Activated T-cell treated with anti-CD3 and anti-CD28 coated beads, Interleukin-2, amount 50 U/mL, for 4 hours (primary cell): ENCODE data around the gene AHCYL1. TPM values are rescaled to one million over a fixed set of nuclear protein-coding genes. Genes with fewer than 3 reads are reported as not detected.
A peak's percentile ranks its signal among the peaks of the same experiment; 100 is the strongest.

ENCODE experiments used
- ATAC-seq, 2 donors: fragments of 200-7000 bp; cut with Tn5 transposase; one replicate each; pipeline ENCODE4 v1.10.0; 2021
- DNase-seq: peaks from one replicate; pipeline ENCODE4 v3.0.0-alpha.2; 2020
- H3K27me3 Mint-ChIP-seq: one replicate; pipeline ENCODE4 v1.8.0; 2021; ENCODE audit warnings: low read depth, mixed read lengths
- H3K36me3 Mint-ChIP-seq: one replicate; pipeline ENCODE4 v1.8.0; 2022; ENCODE audit warnings: mixed read lengths; ENCODE audit not compliant: insufficient read depth
- H3K4me1 Mint-ChIP-seq: one replicate; pipeline ENCODE4 v1.8.0; 2021; ENCODE audit warnings: low read depth, mixed read lengths
- H3K4me3 Mint-ChIP-seq: one replicate; pipeline ENCODE4 v1.8.0; 2021; ENCODE audit warnings: mild to moderate bottlenecking, moderate library complexity, mixed read lengths
- H3K9me3 Mint-ChIP-seq: one replicate; pipeline ENCODE4 v1.8.0; 2021; ENCODE audit warnings: mixed read lengths
- total RNA-seq, 3 donors: library from RNA; stranded (reverse); gene quantifications; one replicate each; pipeline ENCODE4 v1.2.1, GENCODE V29; 2021

Gene AHCYL1
- total RNA-seq, 3 donors from 2014 or later, result 45.4 to 48.3 (median 48.2) TPM

GRCh38 chr1:109980324-109981003 is 4.1 kb upstream of the AHCYL1 start:
- no peak overlapping the region for H3K4me3 Mint-ChIP-seq
- peaks cover 1% of the 10 kb centered on the region for H3K4me1 Mint-ChIP-seq
- no peak for DNase-seq
- peaks cover 10% of the 10 kb centered on the region for H3K27me3 Mint-ChIP-seq
- H3K36me3 Mint-ChIP-seq, result no peaks in the 10 kb centered on the region
- ATAC-seq, result no peak
- H3K9me3 Mint-ChIP-seq, result no peaks in the 10 kb centered on the region

- no peaks in the 10 kb centered on the region for H3K9me3 Mint-ChIP-seq
- no peak for ATAC-seq
- peaks cover 6% of the 10 kb centered on the region for H3K27me3 Mint-ChIP-seq
- H3K36me3 Mint-ChIP-seq, result no peaks in the 10 kb centered on the region
- H3K4me3 Mint-ChIP-seq, result no peak overlapping the region
- H3K4me1 Mint-ChIP-seq, result peaks cover 7% of the 10 kb centered on the region
- no peak for DNase-seq
Measured at GRCh38 chr1:109981004-109981335, 3.6 kb upstream of the AHCYL1 start.

GRCh38 chr1:109983380-109984189 is 980 bp upstream of the AHCYL1 start:
- Mint-ChIP-seq H3K4me3 (peak overlapping the region; percentile 50), H3K36me3 (peaks cover 5% of the 10 kb centered on the region), H3K27me3 (peaks cover 1% of the 10 kb centered on the region), H3K4me1 (peaks cover 30% of the 10 kb centered on the region), H3K9me3 (no peaks in the 10 kb centered on the region)
- ATAC-seq, result no peak
- no peak for DNase-seq

- DNase-seq, result no peak
- Mint-ChIP-seq H3K4me3 (peak overlapping the region; percentile 99), H3K27me3 (no peaks in the 10 kb centered on the region), H3K9me3 (no peaks in the 10 kb centered on the region), H3K36me3 (peaks cover 7% of the 10 kb centered on the region), H3K4me1 (peaks cover 32% of the 10 kb centered on the region)
- peak in 1 of 2 donors; percentile 6 for ATAC-seq
Measured at GRCh38 chr1:109984190-109984455, 442 bp upstream of the AHCYL1 start.

- peaks cover 36% of the 10 kb centered on the region for H3K4me1 Mint-ChIP-seq
- H3K9me3 Mint-ChIP-seq, result no peaks in the 10 kb centered on the region
- DNase-seq (no peak), ATAC-seq (peak; percentile 17 to 26)
- no peaks in the 10 kb centered on the region for H3K27me3 Mint-ChIP-seq
- H3K36me3 Mint-ChIP-seq, result peaks cover 13% of the 10 kb centered on the region
- H3K4me3 Mint-ChIP-seq, result peak overlapping the region; percentile 99
Measured at GRCh38 chr1:109985247-109986053, 885 bp downstream of the AHCYL1 start.

- peak overlapping the region; percentile 99 for H3K4me3 Mint-ChIP-seq
- ATAC-seq (no peak), DNase-seq (no peak)
- H3K27me3 Mint-ChIP-seq, result no peaks in the 10 kb centered on the region
- H3K36me3 Mint-ChIP-seq, result peaks cover 15% of the 10 kb centered on the region
- peaks cover 39% of the 10 kb centered on the region for H3K4me1 Mint-ChIP-seq
- H3K9me3 Mint-ChIP-seq, result no peaks in the 10 kb centered on the region
Measured at GRCh38 chr1:109986054-109986444, 1.5 kb downstream of the AHCYL1 start.

GRCh38 chr1:109988349-109988914 is 3.9 kb downstream of the AHCYL1 start:
- H3K9me3 Mint-ChIP-seq, result no peaks in the 10 kb centered on the region
- no peak overlapping the region for H3K4me3 Mint-ChIP-seq
- no peaks in the 10 kb centered on the region for H3K27me3 Mint-ChIP-seq
- ATAC-seq (no peak), DNase-seq (no peak)
- H3K36me3 Mint-ChIP-seq, result peaks cover 19% of the 10 kb centered on the region
- peaks cover 41% of the 10 kb centered on the region for H3K4me1 Mint-ChIP-seq

- Mint-ChIP-seq H3K4me3 (no peak overlapping the region), H3K4me1 (peaks cover 44% of the 10 kb centered on the region), H3K27me3 (no peaks in the 10 kb centered on the region), H3K9me3 (no peaks in the 10 kb centered on the region), H3K36me3 (peaks cover 20% of the 10 kb centered on the region)
- ATAC-seq (no peak), DNase-seq (no peak)
Measured at GRCh38 chr1:109989506-109990301, 5.1 kb downstream of the AHCYL1 start.

GRCh38 chr1:109990302-109990653 is 5.7 kb downstream of the AHCYL1 start:
- no peak overlapping the region for H3K4me3 Mint-ChIP-seq
- peaks cover 20% of the 10 kb centered on the region for H3K36me3 Mint-ChIP-seq
- ATAC-seq (no peak), DNase-seq (no peak)
- H3K27me3 Mint-ChIP-seq, result no peaks in the 10 kb centered on the region
- H3K9me3 Mint-ChIP-seq, result no peaks in the 10 kb centered on the region
- H3K4me1 Mint-ChIP-seq, result peaks cover 44% of the 10 kb centered on the region

GRCh38 chr1:109991400-109991925 is 6.9 kb downstream of the AHCYL1 start:
- Mint-ChIP-seq H3K36me3 (peaks cover 28% of the 10 kb centered on the region), H3K4me1 (peaks cover 32% of the 10 kb centered on the region), H3K4me3 (no peak overlapping the region), H3K27me3 (no peaks in the 10 kb centered on the region), H3K9me3 (no peaks in the 10 kb centered on the region)
- no peak for DNase-seq
- ATAC-seq, result no peak

- Mint-ChIP-seq H3K9me3 (no peaks in the 10 kb centered on the region), H3K4me3 (no peak overlapping the region), H3K4me1 (peaks cover 17% of the 10 kb centered on the region), H3K27me3 (no peaks in the 10 kb centered on the region), H3K36me3 (peaks cover 25% of the 10 kb centered on the region)
- ATAC-seq (no peak), DNase-seq (no peak)
Measured at GRCh38 chr1:109993885-109994284, 9.3 kb downstream of the AHCYL1 start.

- ATAC-seq (no peak), DNase-seq (no peak)
- no peaks in the 10 kb centered on the region for H3K27me3 Mint-ChIP-seq
- H3K36me3 Mint-ChIP-seq, result peaks cover 22% of the 10 kb centered on the region
- no peak overlapping the region for H3K4me3 Mint-ChIP-seq
- H3K9me3 Mint-ChIP-seq, result no peaks in the 10 kb centered on the region
- peaks cover 14% of the 10 kb centered on the region for H3K4me1 Mint-ChIP-seq
Measured at GRCh38 chr1:109994654-109995053, 10.1 kb downstream of the AHCYL1 start.

GRCh38 chr1:109995536-109995935 is 11.0 kb downstream of the AHCYL1 start:
- ATAC-seq (no peak), DNase-seq (no peak)
- Mint-ChIP-seq H3K9me3 (no peaks in the 10 kb centered on the region), H3K27me3 (no peaks in the 10 kb centered on the region), H3K4me1 (peaks cover 11% of the 10 kb centered on the region), H3K4me3 (no peak overlapping the region), H3K36me3 (peaks cover 17% of the 10 kb centered on the region)

- H3K36me3 Mint-ChIP-seq, result peaks cover 13% of the 10 kb centered on the region
- no peak for ATAC-seq
- peaks cover 6% of the 10 kb centered on the region for H3K4me1 Mint-ChIP-seq
- H3K9me3 Mint-ChIP-seq, result no peaks in the 10 kb centered on the region
- H3K4me3 Mint-ChIP-seq, result no peak overlapping the region
- DNase-seq, result no peak
- no peaks in the 10 kb centered on the region for H3K27me3 Mint-ChIP-seq
Measured at GRCh38 chr1:109996476-109996875, 11.9 kb downstream of the AHCYL1 start.
